ENCODE results near the gene THPO.

THPO gene

GRCh38 chr3:184377374-184377773 lies 633 bp downstream of the THPO start:
- TF ChIP-seq, protein P1, sequence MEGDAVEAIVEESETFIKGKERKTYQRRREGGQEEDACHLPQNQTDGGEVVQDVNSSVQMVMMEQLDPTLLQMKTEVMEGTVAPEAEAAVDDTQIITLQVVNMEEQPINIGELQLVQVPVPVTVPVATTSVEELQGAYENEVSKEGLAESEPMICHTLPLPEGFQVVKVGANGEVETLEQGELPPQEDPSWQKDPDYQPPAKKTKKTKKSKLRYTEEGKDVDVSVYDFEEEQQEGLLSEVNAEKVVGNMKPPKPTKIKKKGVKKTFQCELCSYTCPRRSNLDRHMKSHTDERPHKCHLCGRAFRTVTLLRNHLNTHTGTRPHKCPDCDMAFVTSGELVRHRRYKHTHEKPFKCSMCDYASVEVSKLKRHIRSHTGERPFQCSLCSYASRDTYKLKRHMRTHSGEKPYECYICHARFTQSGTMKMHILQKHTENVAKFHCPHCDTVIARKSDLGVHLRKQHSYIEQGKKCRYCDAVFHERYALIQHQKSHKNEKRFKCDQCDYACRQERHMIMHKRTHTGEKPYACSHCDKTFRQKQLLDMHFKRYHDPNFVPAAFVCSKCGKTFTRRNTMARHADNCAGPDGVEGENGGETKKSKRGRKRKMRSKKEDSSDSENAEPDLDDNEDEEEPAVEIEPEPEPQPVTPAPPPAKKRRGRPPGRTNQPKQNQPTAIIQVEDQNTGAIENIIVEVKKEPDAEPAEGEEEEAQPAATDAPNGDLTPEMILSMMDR (IDR thresholded peaks at IDR 0.05; ENCODE audit: control extremely low read depth, extremely low read depth, low read depth, missing control alignments): no peak
- POLR2A ChIA-PET: no interaction called here
- CTCF ChIA-PET: interaction anchor here (1.3 to 1.7 kb wide), 2 partner anchors 150 to 163 kb away, joined by 3 read pairs; no protein-coding TSS in a partner anchor
- DNase-seq (ENCODE audit: extremely low spot score): no peak

DNA sequence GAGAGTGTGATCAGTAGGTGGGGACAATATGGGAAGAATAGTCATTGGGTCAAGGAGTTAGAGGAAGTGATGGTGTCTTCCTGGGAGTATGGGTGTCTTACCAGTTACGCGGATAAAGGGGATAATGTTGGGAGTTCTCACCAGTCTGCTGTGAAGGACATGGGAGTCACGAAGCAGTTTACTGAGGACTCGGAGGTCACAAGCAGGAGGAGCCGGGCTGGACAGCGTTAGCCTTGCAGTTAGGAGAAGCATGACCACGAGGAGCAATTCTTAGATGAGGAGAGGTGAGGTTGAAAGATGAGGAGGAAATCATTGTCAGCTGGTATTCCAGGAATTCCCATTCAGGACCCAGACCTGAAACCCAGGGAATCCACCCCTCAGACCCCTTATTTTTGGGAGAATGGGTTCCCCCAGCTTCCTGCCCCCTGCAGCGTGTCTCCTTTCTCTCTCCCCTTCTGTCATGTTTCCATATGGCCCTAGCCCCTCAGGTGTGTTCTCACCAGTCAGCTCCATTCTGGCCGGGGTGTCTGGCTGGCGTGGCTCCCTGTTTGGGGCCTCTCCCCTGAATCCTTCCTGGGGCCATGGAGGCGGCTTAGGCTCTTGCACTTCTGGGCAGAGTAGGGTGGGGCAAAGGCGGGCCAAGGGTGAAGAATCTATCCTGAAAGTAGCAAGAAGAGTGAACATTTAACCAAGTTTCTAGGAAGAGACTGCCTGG lies 2.1 kb downstream of the THPO start:
- POLR2A ChIA-PET: no interaction called here

GRCh38 chr3:184373422-184373821 lies 4.6 kb downstream of the THPO start:
- TF ChIP-seq, protein P1 (IDR thresholded peaks at IDR 0.05; ENCODE audit: control extremely low read depth, extremely low read depth, low read depth, missing control alignments): no peak
- DNase-seq (ENCODE audit: extremely low spot score): no peak
- POLR2A ChIA-PET: no interaction called here
- CTCF ChIA-PET: interaction anchor here (1.0 to 6.8 kb wide), 9 partner anchors 9 to 478 kb away, joined by 3 to 90 read pairs (median 5); partner anchors contain the start of gene CHRD

More for the DNA sequence above, 2.1 kb downstream of the THPO start:
- DNase-seq (ENCODE audit: extremely low spot score): no peak
- TF ChIP-seq, protein P1 (IDR thresholded peaks at IDR 0.05; ENCODE audit: control extremely low read depth, extremely low read depth, low read depth, missing control alignments): no peak
- CTCF ChIA-PET: interaction anchor here (0.9 to 6.8 kb wide), 6 partner anchors 8 to 174 kb away, joined by 3 to 90 read pairs (median 3); partner anchors contain the start of genes CLCN2 and POLR2H

GRCh38 chr3:184372911-184373310 lies 5.1 kb downstream of the THPO start:
- ChIA-PET CTCF (interaction anchor here (1.0 to 6.8 kb wide), 11 partner anchors 10 to 477 kb away, joined by 3 to 90 read pairs (median 5); partner anchors contain the start of gene CHRD), POLR2A (no interaction called here)
- DNase-seq (ENCODE audit: extremely low spot score): no peak
- TF ChIP-seq, protein P1 (IDR thresholded peaks at IDR 0.05; ENCODE audit: control extremely low read depth, extremely low read depth, low read depth, missing control alignments): no peak

- no peak for DNase-seq (ENCODE audit: extremely low spot score)
- ChIA-PET CTCF (interaction anchor here (0.8 to 6.8 kb wide), 22 partner anchors 9 to 414 kb away, joined by 3 to 90 read pairs (median 4); partner anchors contain the start of genes CHRD, CLCN2, EPHB3 and POLR2H), POLR2A (no interaction called here)
- TF ChIP-seq, protein P1 (IDR thresholded peaks at IDR 0.05; ENCODE audit: control extremely low read depth, extremely low read depth, low read depth, missing control alignments): no peak
These were observed 5.6 kb downstream of the THPO start for GRCh38 chr3:184372296-184372821.

DNA sequence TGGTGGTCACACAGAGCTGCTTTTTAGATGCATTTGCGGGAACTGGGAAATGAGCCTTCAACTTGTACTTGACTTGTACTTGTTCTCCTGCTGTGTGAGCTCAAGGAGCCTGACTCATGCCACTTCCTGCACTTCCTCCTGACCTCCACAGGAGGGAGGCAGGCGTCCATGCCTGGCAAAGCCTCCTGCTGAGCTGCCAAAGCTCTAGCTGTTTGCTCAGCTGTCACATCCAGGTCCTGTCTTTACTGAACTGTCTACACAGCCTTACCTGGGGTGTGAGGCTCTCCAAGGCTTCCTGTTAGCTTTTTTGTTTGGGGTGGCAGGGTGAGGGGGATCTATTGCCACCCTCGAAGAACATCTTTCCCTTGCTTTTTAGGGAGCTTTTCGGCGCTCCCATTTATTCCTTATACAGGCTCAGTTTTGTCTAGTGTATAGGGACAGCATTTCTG lies 6.4 kb downstream of the THPO start:
- peak; percentile 77 for DNase-seq (ENCODE audit: extremely low spot score)
- TF ChIP-seq, protein P1 (IDR thresholded peaks at IDR 0.05; ENCODE audit: control extremely low read depth, extremely low read depth, low read depth, missing control alignments): peak; percentile 82
- ChIA-PET POLR2A (interaction anchor here (1.1 kb wide), 1 partner anchor 142 kb away, joined by 3 read pairs; no protein-coding TSS in a partner anchor), CTCF (interaction anchor here (0.6 to 6.8 kb wide), 37 partner anchors 8 to 415 kb away, joined by 3 to 90 read pairs (median 4); partner anchors contain the start of genes CHRD, CLCN2, EIF2B5 and EPHB3)

Measured in GM10248 (cell line).